Pancreas (tissue), 10 donors: ENCODE data around the gene SLC9C2. TPM values are rescaled to one million over a fixed set of nuclear protein-coding genes. Genes with fewer than 3 reads are reported as not detected.
"Not testable (repeated sequence)": the region's sequence is repeated elsewhere in the genome, so short reads cannot be mapped to it uniquely, and the experiment has no call there.

Experiments used
- ATAC-seq, 4 donors: fragments of 200-7000 bp; cut with Tn5 transposase; one replicate each; pipeline versions ENCODE4 v1.8.0 to v1.9.1; 2020; ENCODE audit warnings: mild to moderate bottlenecking in 4 of 4, moderate library complexity in 4 of 4
- DNase-seq, 6 donors: peaks; one replicate each; pipeline ENCODE4 v3.0.0-alpha.2; 2020
- FAIRE-seq: peaks from 2 replicates; lab custom pipeline; 2012; peaks lifted over from hg19 to GRCh38; lab: Jason Lieb, UNC
- H3K27ac ChIP-seq, 4 donors: fragments of 200-600 bp; sonication (generic); 1 replicate in 3 of 4; 2 replicates in 1 of 4; pipeline versions ENCODE4 v1.5.0 to v1.8.0; 2020
- H3K27me3 ChIP-seq, 4 donors: fragments of 200-600 bp; one replicate each; pipeline ENCODE4 v1.8.0; 2021
- H3K36me3 ChIP-seq, 3 donors: fragments of 200-600 bp; sonication (generic) in 1 of 3; one replicate each; pipeline versions ENCODE4 v1.5.0 to v1.8.0; 2020 to 2021
- H3K4me1 ChIP-seq, 3 donors: fragments of 200-600 bp; one replicate each; pipeline ENCODE4 v1.8.0; 2021
- H3K4me3 ChIP-seq, 4 donors: fragments of 200-600 bp; sonication (generic) in 2 of 4; one replicate each; pipeline versions ENCODE4 v1.5.0 to v1.8.0; 2020 to 2021
- H3K9me3 ChIP-seq, 4 donors: fragments of 200-600 bp; one replicate each; pipeline ENCODE4 v1.8.0; 2021
- WGBS, 2 donors: extraction: QIAGEN DNeasy Blood & Tissue Kit; methylation state at CpG; one replicate each; pipeline ENCODE4 v1.1.7; 2013; 5-methylcytosine and 5-hydroxymethylcytosine counted together
- intact Hi-C, 3 donors: fragments of 100-400 bp; cut with DNase I; formaldehyde crosslinking; loops; one replicate each; pipeline versions ENCODE4 v1.11.1 to v1.14.2; 2022
- polyA plus RNA-seq, 2 donors: library from polyadenylated mRNA; stranded (reverse); fragments of 200-250 nt; gene quantifications; one replicate each; pipeline ENCODE4 v1.2.3, GENCODE V29; 2013
- total RNA-seq, 6 donors: library from RNA; stranded (reverse); fragmentation: NEBNext Ultra II Directional in 4 of 6; extraction: Animal tissue kit (Norgen Biotek cat#: 25700) in 4 of 6; gene quantifications; one replicate each; pipeline versions ENCODE4 v1.2.1 to v1.2.4, GENCODE V29; 2021 to 2023
- TF ChIP-seq, protein P1 (sequence below), 4 donors: fragments of 200-600 bp; sonication (generic) in 3 of 4; IDR thresholded peaks; one replicate each; pipeline versions ENCODE4 v1.5.0 to v1.8.0; 2021; ENCODE audit warnings: antibody characterized with exemption in 4 of 4
- donor health status: healthy with polysubstance abuse.
- donor health status: DM: no; HTN: no; CAD: no; lungs with moderate emphysema.
- donor health status: DM: no; HTN: no; CAD: no.
- donor health status: control.
- donor health status: control.
- donor health status: Bipolar disorder and iron deficiency.
- donor health status: DM: yes; HTN: yes; CAD: no.
- donor health status: DM: no; HTN: no; CAD: no.
- donor health status: DM: no; HTN: no; CAD: no.
- donor health status: DM: yes; HTN: yes; CAD: no.

Gene SLC9C2
- total and polyA plus RNA-seq, 8 donors = 0.06 to 0.28 (median 0.17) TPM; not detected in 3

- Histone ChIP-seq H3K27ac (peak overlapping the region; percentile 91 to 99 (median 96)), H3K36me3 (peaks cover 0 to 9% (median 7%) of the 10 kb centered on the region in 3 donors), H3K4me1 (peaks cover 20 to 49% (median 24%) of the 10 kb centered on the region in 3 donors), H3K4me3 (peak overlapping the region; percentile 61 to 89 (median 70)), H3K9me3 (no peaks in the 10 kb centered on the region), H3K27me3 (no peaks in the 10 kb centered on the region)
- FAIRE-seq (no peak), ATAC-seq (peak; percentile 83 to 89 (median 85)), DNase-seq (peak; percentile 88 to 95 (median 92))
- TF ChIP-seq, protein P1, sequence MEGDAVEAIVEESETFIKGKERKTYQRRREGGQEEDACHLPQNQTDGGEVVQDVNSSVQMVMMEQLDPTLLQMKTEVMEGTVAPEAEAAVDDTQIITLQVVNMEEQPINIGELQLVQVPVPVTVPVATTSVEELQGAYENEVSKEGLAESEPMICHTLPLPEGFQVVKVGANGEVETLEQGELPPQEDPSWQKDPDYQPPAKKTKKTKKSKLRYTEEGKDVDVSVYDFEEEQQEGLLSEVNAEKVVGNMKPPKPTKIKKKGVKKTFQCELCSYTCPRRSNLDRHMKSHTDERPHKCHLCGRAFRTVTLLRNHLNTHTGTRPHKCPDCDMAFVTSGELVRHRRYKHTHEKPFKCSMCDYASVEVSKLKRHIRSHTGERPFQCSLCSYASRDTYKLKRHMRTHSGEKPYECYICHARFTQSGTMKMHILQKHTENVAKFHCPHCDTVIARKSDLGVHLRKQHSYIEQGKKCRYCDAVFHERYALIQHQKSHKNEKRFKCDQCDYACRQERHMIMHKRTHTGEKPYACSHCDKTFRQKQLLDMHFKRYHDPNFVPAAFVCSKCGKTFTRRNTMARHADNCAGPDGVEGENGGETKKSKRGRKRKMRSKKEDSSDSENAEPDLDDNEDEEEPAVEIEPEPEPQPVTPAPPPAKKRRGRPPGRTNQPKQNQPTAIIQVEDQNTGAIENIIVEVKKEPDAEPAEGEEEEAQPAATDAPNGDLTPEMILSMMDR (IDR thresholded peaks at IDR 0.05) = no peak
- intact Hi-C loops = no loop called here
- 0 to 1% methylated on average over 23 to 62 of the region's 62 CpGs for WGBS, 2 donors
Measured at GRCh38 chr1:173476665-173477285, 126.1 kb downstream of the SLC9C2 start.

DNA sequence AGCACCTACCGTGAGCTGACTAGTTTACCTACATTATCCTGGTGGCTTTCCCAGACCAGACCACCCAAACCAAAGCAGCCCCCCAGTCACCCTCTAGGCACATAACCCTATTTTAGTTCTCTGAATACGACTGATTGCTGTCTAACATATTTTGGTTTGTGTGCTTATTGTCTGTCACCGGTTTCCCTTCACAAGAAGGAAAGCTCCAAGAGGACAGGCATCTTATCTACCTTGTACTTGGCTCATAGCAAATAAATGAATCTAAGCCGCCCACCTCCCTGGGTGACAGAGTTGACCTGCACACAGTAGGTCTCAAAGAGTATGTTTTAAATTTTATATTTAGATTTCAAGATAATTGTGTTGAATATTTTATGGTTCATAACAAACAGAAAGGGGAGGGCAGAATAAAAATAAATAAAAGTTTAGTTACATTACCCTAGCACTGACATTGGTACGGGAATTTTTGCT, 126.6 kb downstream of the SLC9C2 start:
- TF ChIP-seq, protein P1 (IDR thresholded peaks at IDR 0.05) = no peak
- FAIRE-seq = no peak
- no peaks in the 10 kb centered on the region for H3K27me3 ChIP-seq
- WGBS, 2 donors = 23 to 25% methylated on average over 5 of the region's 5 CpGs
- no peak for DNase-seq
- H3K4me3 ChIP-seq = peak overlapping the region; percentile 61 to 89 (median 70)
- H3K36me3 ChIP-seq = peaks cover 0 to 4% (median 1%) of the 10 kb centered on the region in 3 donors
- H3K27ac ChIP-seq = peak overlapping the region; percentile 91 to 98 (median 96)
- peaks cover 20 to 49% (median 24%) of the 10 kb centered on the region in 3 donors for H3K4me1 ChIP-seq
- H3K9me3 ChIP-seq = no peaks in the 10 kb centered on the region
- intact Hi-C loops = no loop called here
- ATAC-seq = no peak

DNA sequence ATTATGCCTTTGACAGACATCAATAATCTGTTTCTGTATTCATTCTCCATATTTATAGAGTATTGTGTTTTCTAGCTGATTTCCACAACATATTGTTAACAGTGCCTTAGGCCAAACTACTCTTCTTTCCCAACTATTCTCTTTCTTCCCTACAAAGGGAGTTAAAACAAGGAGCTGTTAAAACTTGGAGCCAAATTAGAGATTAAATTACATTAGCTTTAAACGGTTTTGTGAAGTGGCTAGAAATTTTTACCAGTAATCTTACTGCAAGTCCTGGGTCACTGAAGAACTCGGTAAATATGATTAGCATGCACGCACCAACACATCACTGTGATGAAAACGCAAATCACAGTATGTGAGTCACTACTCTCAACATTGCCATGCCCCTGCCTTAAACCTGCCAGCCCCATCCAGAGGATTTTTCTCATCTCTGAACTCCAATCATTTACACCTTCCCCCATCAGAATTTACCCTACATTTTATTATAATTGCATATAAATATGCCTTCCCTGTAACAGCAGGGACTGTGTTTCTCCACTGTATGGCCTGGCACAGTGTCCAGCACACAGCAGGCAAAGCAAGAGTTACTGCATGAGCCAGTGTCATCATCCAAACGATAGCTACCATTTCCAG, 127.2 kb downstream of the SLC9C2 start:
- Histone ChIP-seq H3K36me3 (no peaks in the 10 kb centered on the region), H3K27me3 (no peaks in the 10 kb centered on the region), H3K27ac (peak overlapping the region; percentile 91 to 98 (median 96)), H3K9me3 (no peaks in the 10 kb centered on the region), H3K4me3 (peak overlapping the region; percentile 61 to 89 (median 70)), H3K4me1 (peaks cover 20 to 49% (median 24%) of the 10 kb centered on the region in 3 donors)
- intact Hi-C loops = no loop called here
- DNase-seq (peak in 2 of 6 donors; percentile 28 to 29), ATAC-seq (peak; percentile 12 to 45 (median 22)), FAIRE-seq (no peak)
- TF ChIP-seq, protein P1 (IDR thresholded peaks at IDR 0.05) = no peak
- WGBS, 2 donors = 17 to 28% methylated on average over 5 of the region's 5 CpGs

GRCh38 chr1:173474780-173475421, 128.0 kb downstream of the SLC9C2 start:
- FAIRE-seq, intact Hi-C loops: not testable (repeated sequence)
- WGBS, 2 donors = 41 to 42% methylated on average over 17 of the region's 17 CpGs

More at GRCh38 chr1:173474780-173475421, 128.0 kb downstream of the SLC9C2 start:
- peak overlapping the region in 2 of 4 donors; percentile 77 to 89 for H3K4me3 ChIP-seq
- not testable (repeated sequence) for H3K36me3 ChIP-seq, H3K9me3 ChIP-seq, H3K27me3 ChIP-seq, ATAC-seq
- DNase-seq = peak in 1 of 6 donors; percentile 23
- H3K27ac ChIP-seq = peak overlapping the region in 3 of 4 donors; percentile 93 to 98 (median 98)
- peaks cover 19 to 49% (median 24%) of the 10 kb centered on the region in 3 donors for H3K4me1 ChIP-seq
